Vagina (tissue), 2 donors: Measurements from ENCODE around the gene TXN2.

Experiments used
- CTCF ChIP-seq, 3 experiments: fragments of 450-650 bp in 2 of 3; fragments of 200-600 bp in 1 of 3; sonication (generic) in 1 of 3; IDR thresholded peaks; one replicate each; pipeline ENCODE4 v1.5.1; 2017 to 2019; ENCODE audit warnings: antibody characterized with exemption in 3 of 3, mild to moderate bottlenecking in 2 of 3, moderate library complexity in 2 of 3
- POLR2A ChIP-seq, 2 donors: fragments of 450-650 bp; IDR thresholded peaks; one replicate each; pipeline ENCODE4 v1.6.1; 2017; ENCODE audit warnings: antibody characterized with exemption in 2 of 2, mild to moderate bottlenecking in 2 of 2, moderate library complexity in 2 of 2
- POLR2AphosphoS5 ChIP-seq, 2 donors: sonication (generic); formaldehyde crosslinking; IDR thresholded peaks; one replicate each; pipeline ENCODE4 v1.9.0; 2017; ENCODE audit warnings: antibody characterized with exemption in 2 of 2, mild to moderate bottlenecking in 2 of 2, low read depth in 1 of 2; ENCODE audit not compliant: insufficient read depth in 1 of 2

- no peak for TF ChIP-seq CTCF (IDR thresholded peaks at IDR 0.05)
- no peak for TF ChIP-seq POLR2AphosphoS5 (IDR thresholded peaks at IDR 0.05; ENCODE audit: insufficient read depth in 1 of 2, low read depth in 1 of 2)
- TF ChIP-seq POLR2A (IDR thresholded peaks at IDR 0.05) = no peak
Measured at GRCh38 chr22:36423461-36424404, 57.7 kb downstream of the TXN2 start.
